ENCODE data around the gene SRBD1. TPM values are rescaled to one million over a fixed set of nuclear protein-coding genes. Genes with fewer than 3 reads are reported as not detected.
A peak's percentile ranks its signal among the peaks of the same experiment; 100 is the strongest.

The SRBD1 gene
- total and polyA plus RNA-seq, 4 donors, result 4.0 to 22.2 (median 10.0) TPM

DNA sequence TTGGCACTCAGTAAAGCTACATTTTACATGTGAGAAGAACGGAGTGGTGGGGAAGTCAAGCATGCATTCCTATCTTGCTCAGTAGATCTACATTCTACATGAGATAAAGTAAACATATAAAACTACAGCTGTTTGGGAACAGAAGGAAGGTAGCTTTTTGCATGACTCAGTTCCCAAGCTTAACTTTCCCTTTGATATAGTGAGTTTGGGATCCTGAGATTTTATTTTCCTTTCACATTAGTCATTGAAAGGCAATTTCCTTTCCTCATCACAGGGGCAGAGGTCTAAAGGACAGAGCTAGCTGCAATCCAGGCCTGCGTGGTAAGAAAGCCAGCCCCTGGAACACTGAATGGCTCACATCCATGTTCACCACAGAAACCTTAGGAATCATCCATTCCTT is 257.2 kb downstream of the SRBD1 start (continued):
- TF ChIP-seq, protein P1, sequence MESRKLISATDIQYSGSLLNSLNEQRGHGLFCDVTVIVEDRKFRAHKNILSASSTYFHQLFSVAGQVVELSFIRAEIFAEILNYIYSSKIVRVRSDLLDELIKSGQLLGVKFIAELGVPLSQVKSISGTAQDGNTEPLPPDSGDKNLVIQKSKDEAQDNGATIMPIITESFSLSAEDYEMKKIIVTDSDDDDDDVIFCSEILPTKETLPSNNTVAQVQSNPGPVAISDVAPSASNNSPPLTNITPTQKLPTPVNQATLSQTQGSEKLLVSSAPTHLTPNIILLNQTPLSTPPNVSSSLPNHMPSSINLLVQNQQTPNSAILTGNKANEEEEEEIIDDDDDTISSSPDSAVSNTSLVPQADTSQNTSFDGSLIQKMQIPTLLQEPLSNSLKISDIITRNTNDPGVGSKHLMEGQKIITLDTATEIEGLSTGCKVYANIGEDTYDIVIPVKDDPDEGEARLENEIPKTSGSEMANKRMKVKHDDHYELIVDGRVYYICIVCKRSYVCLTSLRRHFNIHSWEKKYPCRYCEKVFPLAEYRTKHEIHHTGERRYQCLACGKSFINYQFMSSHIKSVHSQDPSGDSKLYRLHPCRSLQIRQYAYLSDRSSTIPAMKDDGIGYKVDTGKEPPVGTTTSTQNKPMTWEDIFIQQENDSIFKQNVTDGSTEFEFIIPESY (IDR thresholded peaks at IDR 0.05), result no peak
- TF ChIP-seq FOXA2 (IDR thresholded peaks at IDR 0.05), result no peak
- TF ChIP-seq JUND (IDR thresholded peaks at IDR 0.05), result no peak
- no peak for TF ChIP-seq FOXA1 (IDR thresholded peaks at IDR 0.05)
- no peak for TF ChIP-seq GABPA (IDR thresholded peaks at IDR 0.05 in 1 of 2, conservative IDR thresholded peaks at IDR 0.05 in 1 of 2)

DNA sequence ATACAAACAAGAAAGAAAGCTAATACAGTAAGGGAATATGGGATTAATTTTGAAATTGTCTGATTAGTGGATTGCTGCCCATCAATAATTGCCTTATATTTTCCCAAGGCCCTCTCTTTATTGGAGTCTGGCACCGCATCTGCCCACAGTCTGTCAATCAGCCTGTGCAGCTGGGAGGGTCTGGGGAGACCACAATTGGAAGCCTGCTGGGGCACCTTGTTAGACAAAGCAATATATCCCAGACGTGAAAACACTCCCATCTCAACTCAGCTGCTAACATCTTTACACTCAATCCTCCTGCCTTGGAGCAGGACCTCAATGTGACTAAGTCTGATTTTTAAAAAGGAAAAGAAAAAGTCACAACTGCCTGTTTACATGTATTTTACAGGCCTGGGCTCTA is 258.6 kb downstream of the SRBD1 start:
- Histone ChIP-seq H3K36me3 (ENCODE audit: control insufficient read depth in 4 of 4, insufficient read depth in 3 of 4, low read depth in 1 of 4, low read length in 3 of 4) (no peaks in the 10 kb centered on the region), H3K9ac (ENCODE audit: low read depth in 1 of 2, low read length in 2 of 2) (no peak overlapping the region), H3K27me3 (ENCODE audit: control insufficient read depth in 4 of 4, insufficient read depth in 4 of 4, low read length in 3 of 4) (no peaks in the 10 kb centered on the region), H3K4me1 (ENCODE audit: control insufficient read depth in 4 of 4, insufficient read depth in 4 of 4, low read length in 3 of 4) (no peaks in the 10 kb centered on the region), H3K4me3 (ENCODE audit: low read depth in 1 of 3, low read length in 3 of 3) (no peak overlapping the region), H3K27ac (ENCODE audit: low read depth in 1 of 2, low read length in 2 of 2) (no peak overlapping the region), H3K9me3 (ENCODE audit: control insufficient read depth in 4 of 4, low read length in 3 of 4) (no peaks in the 10 kb centered on the region)
- 85% methylated on average over 2 of the region's 2 CpGs for WGBS
- no peak for DNase-seq (ENCODE audit: low spot score)
- TF ChIP-seq, protein P2, sequence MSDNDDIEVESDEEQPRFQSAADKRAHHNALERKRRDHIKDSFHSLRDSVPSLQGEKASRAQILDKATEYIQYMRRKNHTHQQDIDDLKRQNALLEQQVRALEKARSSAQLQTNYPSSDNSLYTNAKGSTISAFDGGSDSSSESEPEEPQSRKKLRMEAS (IDR thresholded peaks at IDR 0.05), result no peak
- TF ChIP-seq RAD21 (IDR thresholded peaks at IDR 0.05) (no peak), RXRA (IDR thresholded peaks at IDR 0.05) (no peak), NR2F2 (IDR thresholded peaks at IDR 0.05) (no peak)

DNA sequence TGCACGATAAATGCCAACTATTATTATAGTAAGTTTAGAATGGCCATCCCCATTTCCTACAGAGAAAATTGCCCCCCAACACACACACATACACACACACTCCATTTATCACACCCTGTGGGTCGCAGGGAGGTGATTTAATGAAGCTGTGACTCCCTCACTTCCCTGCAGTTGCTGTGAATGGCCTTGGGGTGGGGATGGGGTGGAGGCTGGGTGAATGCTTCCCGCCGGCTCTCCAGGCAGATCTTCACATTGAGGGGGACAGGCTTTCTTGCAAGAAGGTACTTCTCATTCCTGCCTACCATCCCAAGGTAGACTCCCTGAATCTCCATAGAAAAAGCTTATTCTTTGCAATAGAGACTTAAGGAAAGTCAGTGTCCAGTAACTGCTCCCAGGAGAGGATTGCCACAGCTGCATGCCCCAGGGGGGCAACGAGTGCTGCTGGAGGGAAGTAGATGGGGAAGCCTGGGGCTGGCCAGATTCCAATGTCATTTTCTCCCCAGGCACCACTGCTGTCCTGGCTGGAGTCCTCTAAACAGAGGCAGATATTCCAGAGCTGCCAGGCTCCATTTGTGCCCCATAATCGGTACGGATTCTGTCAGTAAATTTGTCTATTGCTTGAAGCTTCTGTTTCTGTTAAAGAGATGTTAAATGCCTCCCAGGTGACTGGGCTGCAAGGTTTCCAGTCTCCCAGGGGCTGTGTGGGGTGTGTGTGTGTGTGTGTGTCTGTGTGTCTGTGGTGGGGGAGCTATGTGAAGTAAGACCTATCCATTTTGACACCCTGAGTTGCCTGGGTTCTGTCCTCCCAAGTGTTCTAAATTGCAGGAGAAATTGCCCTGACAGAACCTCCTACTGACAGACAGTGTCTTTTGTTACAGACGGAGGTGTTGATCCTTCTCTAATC is 265.5 kb downstream of the SRBD1 start:
- Histone ChIP-seq H3K36me3 (ENCODE audit: control insufficient read depth in 4 of 4, insufficient read depth in 3 of 4, low read depth in 1 of 4, low read length in 3 of 4) (no peaks in the 10 kb centered on the region), H3K27ac (ENCODE audit: low read depth in 1 of 2, low read length in 2 of 2) (no peak overlapping the region), H3K27me3 (ENCODE audit: control insufficient read depth in 4 of 4, insufficient read depth in 4 of 4, low read length in 3 of 4) (no peaks in the 10 kb centered on the region), H3K9me3 (ENCODE audit: control insufficient read depth in 4 of 4, low read length in 3 of 4) (no peaks in the 10 kb centered on the region), H3K4me3 (ENCODE audit: low read depth in 1 of 3, low read length in 3 of 3) (no peak overlapping the region), H3K9ac (ENCODE audit: low read depth in 1 of 2, low read length in 2 of 2) (no peak overlapping the region), H3K4me1 (ENCODE audit: control insufficient read depth in 4 of 4, insufficient read depth in 4 of 4, low read length in 3 of 4) (no peaks in the 10 kb centered on the region)
- peak; percentile 16 for DNase-seq (ENCODE audit: low spot score)
- TF ChIP-seq, protein P2 (IDR thresholded peaks at IDR 0.05), result no peak
- TF ChIP-seq RAD21 (IDR thresholded peaks at IDR 0.05) (no peak), FOXA1 (IDR thresholded peaks at IDR 0.05) (no peak), YY1 (IDR thresholded peaks at IDR 0.05) (no peak), SP1 (IDR thresholded peaks at IDR 0.05) (no peak), EGR1 (IDR thresholded peaks at IDR 0.05; ENCODE audit: low read depth in 2 of 2) (no peak), FOXA2 (IDR thresholded peaks at IDR 0.05) (no peak), GABPA (IDR thresholded peaks at IDR 0.05 in 1 of 2, conservative IDR thresholded peaks at IDR 0.05 in 1 of 2) (no peak)
- TF ChIP-seq, protein P3, sequence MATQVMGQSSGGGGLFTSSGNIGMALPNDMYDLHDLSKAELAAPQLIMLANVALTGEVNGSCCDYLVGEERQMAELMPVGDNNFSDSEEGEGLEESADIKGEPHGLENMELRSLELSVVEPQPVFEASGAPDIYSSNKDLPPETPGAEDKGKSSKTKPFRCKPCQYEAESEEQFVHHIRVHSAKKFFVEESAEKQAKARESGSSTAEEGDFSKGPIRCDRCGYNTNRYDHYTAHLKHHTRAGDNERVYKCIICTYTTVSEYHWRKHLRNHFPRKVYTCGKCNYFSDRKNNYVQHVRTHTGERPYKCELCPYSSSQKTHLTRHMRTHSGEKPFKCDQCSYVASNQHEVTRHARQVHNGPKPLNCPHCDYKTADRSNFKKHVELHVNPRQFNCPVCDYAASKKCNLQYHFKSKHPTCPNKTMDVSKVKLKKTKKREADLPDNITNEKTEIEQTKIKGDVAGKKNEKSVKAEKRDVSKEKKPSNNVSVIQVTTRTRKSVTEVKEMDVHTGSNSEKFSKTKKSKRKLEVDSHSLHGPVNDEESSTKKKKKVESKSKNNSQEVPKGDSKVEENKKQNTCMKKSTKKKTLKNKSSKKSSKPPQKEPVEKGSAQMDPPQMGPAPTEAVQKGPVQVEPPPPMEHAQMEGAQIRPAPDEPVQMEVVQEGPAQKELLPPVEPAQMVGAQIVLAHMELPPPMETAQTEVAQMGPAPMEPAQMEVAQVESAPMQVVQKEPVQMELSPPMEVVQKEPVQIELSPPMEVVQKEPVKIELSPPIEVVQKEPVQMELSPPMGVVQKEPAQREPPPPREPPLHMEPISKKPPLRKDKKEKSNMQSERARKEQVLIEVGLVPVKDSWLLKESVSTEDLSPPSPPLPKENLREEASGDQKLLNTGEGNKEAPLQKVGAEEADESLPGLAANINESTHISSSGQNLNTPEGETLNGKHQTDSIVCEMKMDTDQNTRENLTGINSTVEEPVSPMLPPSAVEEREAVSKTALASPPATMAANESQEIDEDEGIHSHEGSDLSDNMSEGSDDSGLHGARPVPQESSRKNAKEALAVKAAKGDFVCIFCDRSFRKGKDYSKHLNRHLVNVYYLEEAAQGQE (IDR thresholded peaks at IDR 0.05), result no peak
- TF ChIP-seq, protein P4, sequence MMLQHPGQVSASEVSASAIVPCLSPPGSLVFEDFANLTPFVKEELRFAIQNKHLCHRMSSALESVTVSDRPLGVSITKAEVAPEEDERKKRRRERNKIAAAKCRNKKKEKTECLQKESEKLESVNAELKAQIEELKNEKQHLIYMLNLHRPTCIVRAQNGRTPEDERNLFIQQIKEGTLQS (IDR thresholded peaks at IDR 0.05), result no peak
- TF ChIP-seq, protein P5, sequence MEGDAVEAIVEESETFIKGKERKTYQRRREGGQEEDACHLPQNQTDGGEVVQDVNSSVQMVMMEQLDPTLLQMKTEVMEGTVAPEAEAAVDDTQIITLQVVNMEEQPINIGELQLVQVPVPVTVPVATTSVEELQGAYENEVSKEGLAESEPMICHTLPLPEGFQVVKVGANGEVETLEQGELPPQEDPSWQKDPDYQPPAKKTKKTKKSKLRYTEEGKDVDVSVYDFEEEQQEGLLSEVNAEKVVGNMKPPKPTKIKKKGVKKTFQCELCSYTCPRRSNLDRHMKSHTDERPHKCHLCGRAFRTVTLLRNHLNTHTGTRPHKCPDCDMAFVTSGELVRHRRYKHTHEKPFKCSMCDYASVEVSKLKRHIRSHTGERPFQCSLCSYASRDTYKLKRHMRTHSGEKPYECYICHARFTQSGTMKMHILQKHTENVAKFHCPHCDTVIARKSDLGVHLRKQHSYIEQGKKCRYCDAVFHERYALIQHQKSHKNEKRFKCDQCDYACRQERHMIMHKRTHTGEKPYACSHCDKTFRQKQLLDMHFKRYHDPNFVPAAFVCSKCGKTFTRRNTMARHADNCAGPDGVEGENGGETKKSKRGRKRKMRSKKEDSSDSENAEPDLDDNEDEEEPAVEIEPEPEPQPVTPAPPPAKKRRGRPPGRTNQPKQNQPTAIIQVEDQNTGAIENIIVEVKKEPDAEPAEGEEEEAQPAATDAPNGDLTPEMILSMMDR (IDR thresholded peaks at IDR 0.05; ENCODE audit: low read depth, low read length, missing input control), result no peak
- 70% methylated on average over 8 of the region's 8 CpGs for WGBS
